Embryonic facial prominence (tissue), 1 donor: ENCODE measurements around the gene PLEKHA7.

Experiments used
- DNase-seq: peaks from one replicate; pipeline ENCODE4 v3.0.0-alpha.2; 2016; ENCODE audit errors: extremely low spot score

The PLEKHA7 gene

DNA sequence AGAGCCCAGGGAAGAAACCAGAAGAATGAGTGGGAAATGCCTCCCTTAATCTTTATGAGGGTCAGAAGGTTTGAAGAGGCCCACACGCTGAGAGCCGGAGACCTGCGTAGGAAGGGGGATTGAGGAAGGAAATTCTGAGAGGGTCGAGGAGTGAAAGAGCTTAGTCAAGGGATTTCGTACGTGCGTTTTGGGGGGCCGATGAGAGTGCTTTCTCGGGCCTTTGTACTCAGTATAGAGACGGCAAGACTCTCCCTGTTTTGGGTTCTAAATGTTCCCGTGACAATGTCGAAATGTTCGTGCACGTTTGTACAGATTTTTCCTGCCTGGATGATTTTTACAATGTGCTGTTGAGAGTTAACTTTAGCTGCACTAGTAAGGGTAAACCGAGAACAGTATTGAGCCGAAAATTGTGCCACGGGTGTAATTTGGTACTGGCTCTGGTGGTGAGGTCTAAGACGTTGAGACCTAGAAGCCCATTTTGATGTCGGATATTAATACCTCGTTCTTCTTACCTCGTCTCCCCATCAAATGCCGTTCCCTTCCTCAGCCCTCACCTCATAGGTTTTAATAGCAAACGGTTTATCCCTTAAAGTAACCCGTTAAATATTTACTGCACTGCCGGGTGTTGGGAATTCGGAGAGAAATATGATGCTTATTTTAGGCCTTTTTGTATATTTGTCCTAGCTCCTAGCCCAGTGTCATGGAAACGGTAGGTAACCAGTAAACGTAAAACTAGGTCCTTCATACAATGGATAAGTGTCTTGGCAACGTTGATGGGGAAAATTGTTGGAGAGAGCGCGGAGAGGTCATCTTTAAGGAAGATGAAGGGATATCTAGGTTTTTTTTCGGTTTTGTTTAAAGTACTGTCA lies 275.0 kb downstream of the PLEKHA7 start:
- DNase-seq = peak; percentile 51

DNA sequence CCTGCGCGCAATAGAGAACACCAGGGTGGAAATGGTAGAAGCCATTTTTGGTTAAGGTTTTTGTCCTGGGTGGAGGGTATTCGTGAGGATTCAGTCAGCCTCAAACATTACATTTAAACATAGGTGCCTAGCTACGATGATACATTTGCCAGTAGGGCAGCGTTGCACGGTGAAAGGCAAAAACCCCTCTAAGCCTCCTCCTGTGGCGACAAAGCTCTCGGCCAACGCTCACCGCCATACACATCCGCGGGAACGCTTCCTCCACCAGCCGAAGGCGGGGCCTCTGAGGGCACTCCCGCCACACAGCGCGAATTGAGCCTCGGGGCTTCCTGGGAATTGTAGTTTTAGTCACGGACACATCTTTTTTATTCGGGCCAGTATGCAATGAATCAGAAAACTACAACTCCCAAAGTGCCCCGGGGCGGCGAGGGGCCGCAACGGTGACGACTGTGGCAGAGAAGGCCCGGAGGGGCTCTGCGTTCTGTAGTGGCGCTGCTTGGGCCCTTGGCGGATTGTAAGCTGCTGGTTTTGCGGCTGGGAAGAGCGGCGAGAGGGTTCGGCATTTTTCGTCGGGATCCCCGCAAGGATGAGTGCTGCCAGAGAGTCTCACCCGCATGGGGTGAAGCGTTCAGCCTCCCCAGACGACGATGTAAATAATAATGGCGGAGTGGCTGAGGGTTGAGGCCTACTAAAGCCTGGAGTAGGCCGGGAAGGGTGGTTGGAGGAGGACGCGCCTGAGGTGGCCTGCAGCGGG lies 275.8 kb downstream of the PLEKHA7 start, which contains the start of gene C11orf58:
Gene C11orf58 (plus strand): TSS at position 455 of the 754 bp plus-strand sequence. CDS start 132 bp downstream, at position 587.
- DNase-seq = peak; percentile 97

DNA sequence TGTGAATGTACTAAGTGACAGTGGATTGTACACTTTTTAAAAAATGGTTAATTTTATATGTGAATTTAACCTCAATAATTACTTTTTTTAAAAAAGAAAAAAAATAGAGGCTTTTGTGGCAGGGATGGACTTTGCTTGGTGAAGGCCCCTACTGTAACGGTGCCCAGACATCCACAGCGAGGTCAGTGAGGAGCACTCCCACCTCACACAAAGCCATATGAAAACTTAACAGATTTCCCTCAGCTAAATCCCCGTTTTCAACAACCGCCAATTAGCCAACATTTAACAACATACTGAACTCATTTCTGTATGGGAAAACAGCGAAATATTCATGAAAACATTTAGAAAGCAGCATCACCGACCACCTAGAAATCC lies 276.4 kb downstream of the PLEKHA7 start:
- DNase-seq = peak; percentile 39
